NCI-H446 treated with DMSO at 0.1 percent for 48 hours (cell line): ENCODE results near the gene ERCC8.

ENCODE experiments used
- DNase-seq: peaks from one replicate; lab custom pipeline; 2025; lab: John Stamatoyannopoulos, UW

Gene ERCC8

GRCh38 chr5:60833520-60833919 lies 111.3 kb downstream of the ERCC8 start:
- no peak for DNase-seq

- DNase-seq = no peak
Observed at GRCh38 chr5:60830581-60831127, 114.2 kb downstream of the ERCC8 start.

GRCh38 chr5:60829490-60830266 lies 115.2 kb downstream of the ERCC8 start:
- DNase-seq = no peak

- no peak for DNase-seq
Observed at GRCh38 chr5:60827201-60827600, 117.7 kb downstream of the ERCC8 start.

GRCh38 chr5:60826653-60827052 lies 118.2 kb downstream of the ERCC8 start:
- no peak for DNase-seq
